Measurements from ENCODE around the gene IL1RAPL2.
"Not testable (repeated sequence)": the region's sequence is repeated elsewhere in the genome, so short reads cannot be mapped to it uniquely, and the experiment has no call there.

Gene IL1RAPL2

GRCh38 chrX:104864296-104864695 is 298.3 kb downstream of the IL1RAPL2 start:
- Histone ChIP-seq H3K9ac (ENCODE audit: low read length) (no peak overlapping the region), H4K20me1 (ENCODE audit: low read depth, low read length) (no peaks in the 10 kb centered on the region), H3K9me2 (replicated peaks; ENCODE audit: insufficient read depth, low read length) (no peaks in the 10 kb centered on the region), H2AFZ (ENCODE audit: low read depth, low read length, severe bottlenecking) (no peak overlapping the region), H3K4me2 (ENCODE audit: low read depth, low read length, poor library complexity, severe bottlenecking) (no peak overlapping the region), H3K27ac (ENCODE audit: low read depth, low read length) (no peak overlapping the region), H3K9me3 (ENCODE audit: insufficient read depth, low read length) (no peaks in the 10 kb centered on the region), H3K36me3 (ENCODE audit: low read length) (no peaks in the 10 kb centered on the region), H3K27me3 (ENCODE audit: low read length) (no peaks in the 10 kb centered on the region), H3K4me3 (ENCODE audit: insufficient read depth, low read length, poor library complexity, severe bottlenecking) (no peak overlapping the region), H3K79me2 (ENCODE audit: insufficient read depth, low read length) (no peaks in the 10 kb centered on the region), H3F3A (ENCODE audit: insufficient read depth) (no peaks in the 10 kb centered on the region)
- TF ChIP-seq CTCF (IDR thresholded peaks at IDR 0.05; ENCODE audit: insufficient read depth, low read length, poor library complexity, severe bottlenecking), result no peak
- no peak for TF ChIP-seq EZH2phosphoT487 (conservative IDR thresholded peaks at IDR 0.05; ENCODE audit: low read length)

GRCh38 chrX:104877504-104877903 is 311.5 kb downstream of the IL1RAPL2 start:
- Histone ChIP-seq H3K36me3 (ENCODE audit: low read length) (no peaks in the 10 kb centered on the region), H4K20me1 (ENCODE audit: low read depth, low read length) (no peaks in the 10 kb centered on the region), H3K9ac (ENCODE audit: low read length) (no peak overlapping the region), H3K9me2 (replicated peaks; ENCODE audit: insufficient read depth, low read length) (no peaks in the 10 kb centered on the region), H3K27me3 (ENCODE audit: low read length) (no peaks in the 10 kb centered on the region), H3K9me3 (ENCODE audit: insufficient read depth, low read length) (no peaks in the 10 kb centered on the region), H3K4me3 (ENCODE audit: insufficient read depth, low read length, poor library complexity, severe bottlenecking) (no peak overlapping the region), H3K4me2 (ENCODE audit: low read depth, low read length, poor library complexity, severe bottlenecking) (no peak overlapping the region), H3F3A (ENCODE audit: insufficient read depth) (no peaks in the 10 kb centered on the region), H3K79me2 (ENCODE audit: insufficient read depth, low read length) (no peaks in the 10 kb centered on the region), H3K27ac (ENCODE audit: low read depth, low read length) (no peak overlapping the region), H2AFZ (ENCODE audit: low read depth, low read length, severe bottlenecking) (no peak overlapping the region)
- TF ChIP-seq CTCF (IDR thresholded peaks at IDR 0.05; ENCODE audit: insufficient read depth, low read length, poor library complexity, severe bottlenecking) (no peak), EZH2phosphoT487 (conservative IDR thresholded peaks at IDR 0.05; ENCODE audit: low read length) (no peak)

- Histone ChIP-seq H4K20me1 (ENCODE audit: low read depth, low read length) (no peaks in the 10 kb centered on the region), H3K4me3 (ENCODE audit: insufficient read depth, low read length, poor library complexity, severe bottlenecking) (no peak overlapping the region), H3K36me3 (ENCODE audit: low read length) (no peaks in the 10 kb centered on the region), H3K4me2 (ENCODE audit: low read depth, low read length, poor library complexity, severe bottlenecking) (no peak overlapping the region), H3K9me2 (replicated peaks; ENCODE audit: insufficient read depth, low read length) (no peaks in the 10 kb centered on the region), H3K27ac (ENCODE audit: low read depth, low read length) (no peak overlapping the region), H3K79me2 (ENCODE audit: insufficient read depth, low read length) (no peaks in the 10 kb centered on the region), H2AFZ (ENCODE audit: low read depth, low read length, severe bottlenecking) (no peak overlapping the region), H3K9ac (ENCODE audit: low read length) (no peak overlapping the region), H3K9me3 (ENCODE audit: insufficient read depth, low read length) (no peaks in the 10 kb centered on the region), H3F3A (ENCODE audit: insufficient read depth) (no peaks in the 10 kb centered on the region), H3K27me3 (ENCODE audit: low read length) (no peaks in the 10 kb centered on the region)
- TF ChIP-seq EZH2phosphoT487 (conservative IDR thresholded peaks at IDR 0.05; ENCODE audit: low read length) (no peak), CTCF (IDR thresholded peaks at IDR 0.05; ENCODE audit: insufficient read depth, low read length, poor library complexity, severe bottlenecking) (no peak)
Observed at GRCh38 chrX:104902070-104902469, 336.1 kb downstream of the IL1RAPL2 start.

GRCh38 chrX:104909694-104910093 is 343.7 kb downstream of the IL1RAPL2 start:
- H3K4me2 ChIP-seq (ENCODE audit: low read depth, low read length, poor library complexity, severe bottlenecking); H3K9me2 ChIP-seq (replicated peaks; ENCODE audit: insufficient read depth, low read length); H3K4me3 ChIP-seq (ENCODE audit: insufficient read depth, low read length, poor library complexity, severe bottlenecking); H2AFZ ChIP-seq (ENCODE audit: low read depth, low read length, severe bottlenecking); H3K79me2 ChIP-seq (ENCODE audit: insufficient read depth, low read length); H3F3A ChIP-seq (ENCODE audit: insufficient read depth); H3K9ac ChIP-seq (ENCODE audit: low read length); H3K36me3 ChIP-seq (ENCODE audit: low read length); H3K9me3 ChIP-seq (ENCODE audit: insufficient read depth, low read length); H4K20me1 ChIP-seq (ENCODE audit: low read depth, low read length); H3K27ac ChIP-seq (ENCODE audit: low read depth, low read length); H3K27me3 ChIP-seq (ENCODE audit: low read length): not testable (repeated sequence)

Data from SU-DHL-6 (cell line).